DMS79 treated with DMSO at 0.1 percent for 48 hours (cell line): ENCODE results near the gene CFDP1.

Experiments used
- DNase-seq: peaks from one replicate; lab custom pipeline; 2025; lab: John Stamatoyannopoulos, UW

The CFDP1 gene

GRCh38 chr16:75251280-75252048 lies 181.8 kb downstream of the CFDP1 start, which contains the start of gene BCAR1:
Gene BCAR1, minus strand, starts transcription at chr16:75251624. Its CDS starts 142 bp downstream, at chr16:75251482.
- peak; percentile 63 for DNase-seq

GRCh38 chr16:75250809-75251279 lies 182.5 kb downstream of the CFDP1 start:
- DNase-seq = no peak

- DNase-seq = no peak
Observed at GRCh38 chr16:75250089-75250808, 183.1 kb downstream of the CFDP1 start.

- DNase-seq = no peak
Observed at GRCh38 chr16:75249441-75249840, 183.9 kb downstream of the CFDP1 start.

DNA sequence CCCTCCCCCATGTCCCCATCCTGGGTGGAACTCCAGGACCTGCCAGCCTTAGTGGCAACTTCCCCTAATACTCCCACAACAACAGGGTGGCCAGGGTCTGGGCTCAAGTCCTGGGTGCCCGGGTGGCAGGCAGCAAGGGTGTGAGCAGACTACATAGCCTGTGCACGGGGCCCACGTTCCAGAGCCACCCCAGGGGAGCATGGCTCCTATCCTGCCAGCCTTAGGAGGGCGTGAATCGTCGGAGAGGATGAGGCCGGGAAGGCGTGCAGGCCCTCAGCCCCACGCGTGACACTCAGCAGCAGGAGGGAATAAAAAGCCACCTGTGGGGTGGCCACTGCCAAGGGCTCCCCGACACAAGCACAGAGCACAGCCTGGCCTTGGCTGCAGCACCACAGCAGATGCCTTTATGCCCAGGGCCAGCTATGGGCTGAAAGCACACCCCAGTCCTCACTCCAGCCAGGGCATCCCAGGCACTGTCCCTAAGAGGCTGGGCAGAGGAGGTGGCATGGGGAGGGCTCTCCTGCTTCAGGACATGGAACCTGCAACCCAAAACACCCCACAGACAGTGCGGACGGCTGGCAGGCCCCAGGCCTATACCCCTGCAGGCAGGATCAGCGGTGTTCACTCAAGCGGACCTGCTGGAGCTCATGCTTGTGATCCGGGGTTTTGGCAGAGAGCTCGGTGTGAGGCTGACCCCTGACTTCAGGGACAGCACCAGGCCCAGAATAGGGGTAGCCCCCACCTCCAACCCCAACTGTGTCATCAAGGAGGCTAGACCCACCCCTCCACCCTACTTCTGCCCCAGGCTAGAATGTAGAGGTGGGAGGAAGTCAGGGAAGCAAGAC lies 184.5 kb downstream of the CFDP1 start:
- DNase-seq = no peak

DNA sequence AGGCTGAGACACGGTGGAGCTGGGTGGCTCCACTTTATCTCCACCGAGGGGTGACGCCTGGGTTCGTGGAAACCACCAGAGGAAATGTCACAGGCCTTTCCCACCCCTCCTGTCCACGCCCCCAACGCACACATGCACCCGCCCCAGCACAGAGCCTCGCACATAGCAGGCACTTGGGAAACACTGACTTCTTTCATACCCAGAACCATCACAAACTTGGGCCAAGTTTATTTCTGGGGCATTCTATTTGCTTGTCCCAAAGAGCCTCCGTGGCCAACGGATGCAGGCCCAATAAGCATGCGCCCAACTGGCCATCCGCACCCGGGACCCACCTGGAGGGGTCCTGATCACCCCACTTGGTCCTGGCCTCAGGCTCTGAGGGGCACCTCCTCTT lies 185.2 kb downstream of the CFDP1 start:
- DNase-seq = no peak

DNA sequence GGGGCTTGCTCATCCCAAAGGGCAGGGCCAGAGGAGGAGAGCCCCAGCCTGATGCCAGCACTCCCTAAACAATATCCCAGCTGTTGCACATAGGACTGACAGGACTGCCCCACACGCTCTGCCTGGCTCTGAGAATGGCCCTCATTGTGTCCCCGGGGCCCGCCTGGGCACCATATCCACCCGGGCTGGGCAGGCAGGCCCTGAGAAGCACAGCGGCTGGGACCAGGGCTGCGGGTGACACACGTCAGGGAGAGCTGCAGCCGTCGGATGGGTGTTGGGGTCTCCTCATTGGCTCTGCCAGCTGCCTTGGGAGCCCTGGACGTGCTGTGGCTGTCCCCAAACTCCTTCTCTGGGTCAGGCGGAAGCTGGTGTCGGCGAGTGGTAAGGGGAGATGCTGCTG lies 186.1 kb downstream of the CFDP1 start:
- no peak for DNase-seq

GRCh38 chr16:75246504-75247205 lies 186.6 kb downstream of the CFDP1 start:
- no peak for DNase-seq

GRCh38 chr16:75244844-75245758 lies 188.2 kb downstream of the CFDP1 start:
- DNase-seq = no peak

DNA sequence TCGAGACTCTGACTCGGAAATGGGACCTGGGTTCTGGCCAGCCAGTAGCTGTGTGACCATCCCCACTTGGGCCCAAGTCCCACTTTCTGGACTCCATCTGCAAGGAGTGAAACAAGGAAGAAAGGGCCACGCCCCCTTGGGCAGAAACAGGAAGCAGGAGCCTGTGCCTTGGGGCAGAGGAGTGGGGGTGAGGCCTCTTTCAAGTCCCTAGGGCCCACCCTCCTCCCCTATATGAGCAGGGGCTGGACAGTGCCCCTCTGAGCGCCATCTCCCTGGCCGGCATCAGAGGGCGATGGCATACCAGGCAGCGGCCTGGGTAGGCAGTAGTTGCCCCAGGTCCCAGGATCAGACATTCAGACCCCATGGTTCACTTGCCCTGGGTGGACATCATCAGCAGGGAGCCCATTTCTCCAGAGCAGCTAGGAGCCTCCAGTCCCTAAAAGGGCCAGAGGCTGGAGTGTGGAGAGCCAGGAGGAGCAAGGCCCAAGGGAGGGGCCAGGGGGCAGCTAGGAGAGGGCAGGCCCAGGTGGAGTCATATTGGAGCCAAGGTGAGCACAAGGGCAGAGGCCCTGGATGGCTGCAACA lies 189.0 kb downstream of the CFDP1 start:
- DNase-seq = no peak
